Small intestine (tissue), 7 donors: ENCODE data around the gene KCTD3. TPM values are rescaled to one million over a fixed set of nuclear protein-coding genes. Genes with fewer than 3 reads are reported as not detected.

ENCODE experiments used
- DNase-seq, 2 donors: peaks; one replicate each; pipeline versions ENCODE4 v3.0.0 to v3.0.0-alpha.2; 2013
- FAIRE-seq: peaks from 2 replicates; lab custom pipeline; 2012; peaks lifted over from hg19 to GRCh38; lab: Jason Lieb, UNC
- H3K27ac ChIP-seq, 3 donors: one replicate each; pipeline ENCODE4 v1.5.1; 2013; ENCODE audit warnings: low read length in 2 of 3, mild to moderate bottlenecking in 2 of 3, control low read depth in 1 of 3, inconsistent platforms in 1 of 3, low read depth in 1 of 3, moderate library complexity in 1 of 3
- H3K27me3 ChIP-seq, 3 donors: one replicate each; pipeline ENCODE4 v1.6.1; 2013; ENCODE audit warnings: low read length in 3 of 3, inconsistent platforms in 1 of 3; ENCODE audit not compliant: control insufficient read depth in 3 of 3, insufficient read depth in 3 of 3
- H3K36me3 ChIP-seq, 3 donors: one replicate each; pipeline ENCODE4 v1.6.1; 2013; ENCODE audit warnings: low read length in 3 of 3, inconsistent platforms in 1 of 3, low read depth in 1 of 3, mild to moderate bottlenecking in 1 of 3, moderate library complexity in 1 of 3; ENCODE audit not compliant: control insufficient read depth in 3 of 3, insufficient read depth in 2 of 3
- H3K4me1 ChIP-seq, 3 donors: one replicate each; pipeline ENCODE4 v1.6.1; 2013; ENCODE audit warnings: low read length in 2 of 3, inconsistent platforms in 1 of 3, low read depth in 1 of 3, mild to moderate bottlenecking in 1 of 3, moderate library complexity in 1 of 3; ENCODE audit not compliant: control insufficient read depth in 3 of 3, insufficient read depth in 2 of 3
- H3K4me3 ChIP-seq, 3 donors: one replicate each; pipeline ENCODE4 v1.5.1; 2013; ENCODE audit warnings: low read length in 3 of 3, control low read depth in 1 of 3, inconsistent platforms in 1 of 3, low read depth in 1 of 3, mild to moderate bottlenecking in 1 of 3, moderate library complexity in 1 of 3
- H3K9me3 ChIP-seq, 2 donors: one replicate each; pipeline ENCODE4 v1.6.1; 2013; ENCODE audit warnings: low read depth in 1 of 2, low read length in 1 of 2; ENCODE audit not compliant: control insufficient read depth in 2 of 2, insufficient read depth in 1 of 2
- WGBS, 3 donors: extraction: QIAGEN DNeasy Blood & Tissue Kit; methylation state at CpG; one replicate each; pipeline ENCODE4 v1.1.7; 2013; 5-methylcytosine and 5-hydroxymethylcytosine counted together
- polyA plus RNA-seq, 4 donors: library from polyadenylated mRNA; stranded (reverse) in 3 of 4; unstranded in 1 of 4; fragments of 200-250 nt in 3 of 4; fragments of 120-200 nt in 1 of 4; gene quantifications; one replicate each; pipeline versions ENCODE4 v1.2.1 to v1.2.3, GENCODE V29; 2013
- donor health status: healthy with polysubstance abuse.
- donor health status: control.
- donor health status: control.
- donor health status: Bipolar disorder and iron deficiency.
- donor health status: healthy.

Gene KCTD3
- polyA plus RNA-seq, 4 donors = 40.0 to 128 (median 60.2) TPM

DNA sequence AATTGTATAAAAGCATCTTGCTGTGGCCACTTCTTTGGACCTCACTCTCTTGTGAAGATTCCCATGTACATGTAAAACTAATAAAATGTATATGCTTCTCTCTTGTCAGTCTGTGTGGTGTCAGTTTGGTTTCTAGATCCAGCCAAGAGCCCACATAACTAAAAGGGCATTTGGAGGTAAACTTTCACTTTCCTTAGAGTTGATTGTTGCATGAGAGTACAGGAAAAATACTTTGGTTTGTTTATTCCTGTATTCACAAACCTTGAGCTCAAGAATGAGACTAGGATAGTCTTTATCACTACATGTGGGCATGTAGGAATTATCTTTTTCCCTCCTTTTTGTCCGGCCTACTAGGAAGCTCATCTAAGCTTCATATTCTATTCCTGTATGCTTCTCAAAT, 50.9 kb downstream of the KCTD3 start:
- Histone ChIP-seq H3K9me3 (no peaks in the 10 kb centered on the region), H3K27ac (no peak overlapping the region), H3K4me1 (peaks cover 0 to 5% (median 0%) of the 10 kb centered on the region in 3 donors), H3K4me3 (no peak overlapping the region), H3K27me3 (no peaks in the 10 kb centered on the region), H3K36me3 (peaks cover 1 to 15% (median 13%) of the 10 kb centered on the region in 3 donors)
- DNase-seq (no peak), FAIRE-seq (no peak)
- WGBS, 3 donors = 79 to 100% (median 80%) methylated on average over 1 of the region's 1 CpG

- peaks cover 2 to 11% (median 3%) of the 10 kb centered on the region in 3 donors for H3K36me3 ChIP-seq
- WGBS, 3 donors = 77 to 92% (median 83%) methylated on average over 4 of the region's 4 CpGs
- H3K27me3 ChIP-seq = no peaks in the 10 kb centered on the region
- FAIRE-seq = no peak
- no peak overlapping the region for H3K4me3 ChIP-seq
- H3K4me1 ChIP-seq = no peaks in the 10 kb centered on the region
- no peaks in the 10 kb centered on the region for H3K9me3 ChIP-seq
- no peak for DNase-seq
- H3K27ac ChIP-seq = no peak overlapping the region
These were observed 56.1 kb downstream of the KCTD3 start for GRCh38 chr1:215623162-215623561.

DNA sequence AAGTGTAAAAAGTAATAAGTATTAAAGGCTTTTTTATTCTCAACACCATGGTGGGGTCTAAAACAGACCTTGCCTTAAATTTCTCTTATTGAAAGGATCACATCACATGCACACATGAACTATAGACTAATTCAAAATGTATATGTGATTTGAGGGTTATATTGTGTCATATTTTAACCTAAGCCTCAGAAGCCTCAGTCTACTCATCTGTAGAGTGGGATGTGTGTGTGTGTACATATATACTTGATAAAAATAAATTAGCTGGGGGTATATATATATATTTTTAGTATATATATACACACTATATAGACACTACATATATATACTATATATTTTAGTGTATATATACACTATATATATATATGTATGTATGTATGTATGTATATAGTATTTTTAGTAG, 58.8 kb downstream of the KCTD3 start:
- no peak for DNase-seq
- H3K27me3 ChIP-seq = no peaks in the 10 kb centered on the region
- FAIRE-seq = no peak

DNA sequence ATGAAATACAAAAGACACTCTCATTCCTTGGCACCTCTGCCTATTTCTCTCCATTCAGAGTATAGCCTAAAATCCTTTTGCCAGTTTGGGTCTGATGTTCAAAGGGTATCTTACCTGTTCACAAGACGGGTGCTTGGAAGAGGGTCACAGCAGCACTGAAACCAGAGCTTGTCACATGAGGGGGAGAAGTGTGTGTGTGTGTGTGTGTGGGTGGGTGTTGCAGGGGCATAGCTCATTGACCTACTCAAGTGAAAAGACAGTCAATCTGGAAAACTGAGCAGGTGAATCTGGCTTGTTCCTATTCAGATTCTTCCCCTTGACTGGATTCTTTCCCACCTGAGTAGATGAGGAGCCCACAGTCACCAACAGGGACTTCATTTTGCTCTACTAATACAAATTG, 63.9 kb downstream of the KCTD3 start:
- Histone ChIP-seq H3K27me3 (no peaks in the 10 kb centered on the region), H3K4me1 (peaks cover 0 to 19% (median 4%) of the 10 kb centered on the region in 3 donors), H3K27ac (no peak overlapping the region), H3K4me3 (no peak overlapping the region), H3K9me3 (no peaks in the 10 kb centered on the region), H3K36me3 (peaks cover 0 to 2% (median 0%) of the 10 kb centered on the region in 3 donors)
- DNase-seq = no peak
- no peak for FAIRE-seq
- 86 to 91% (median 88%) methylated on average over 1 of the region's 1 CpG for WGBS, 3 donors

More for the DNA sequence above, 58.8 kb downstream of the KCTD3 start:
- H3K9me3 ChIP-seq = no peaks in the 10 kb centered on the region
- peaks cover 0 to 5% (median 3%) of the 10 kb centered on the region in 3 donors for H3K36me3 ChIP-seq
- no peak overlapping the region for H3K4me3 ChIP-seq
- H3K4me1 ChIP-seq = no peaks in the 10 kb centered on the region
- no peak overlapping the region for H3K27ac ChIP-seq

DNA sequence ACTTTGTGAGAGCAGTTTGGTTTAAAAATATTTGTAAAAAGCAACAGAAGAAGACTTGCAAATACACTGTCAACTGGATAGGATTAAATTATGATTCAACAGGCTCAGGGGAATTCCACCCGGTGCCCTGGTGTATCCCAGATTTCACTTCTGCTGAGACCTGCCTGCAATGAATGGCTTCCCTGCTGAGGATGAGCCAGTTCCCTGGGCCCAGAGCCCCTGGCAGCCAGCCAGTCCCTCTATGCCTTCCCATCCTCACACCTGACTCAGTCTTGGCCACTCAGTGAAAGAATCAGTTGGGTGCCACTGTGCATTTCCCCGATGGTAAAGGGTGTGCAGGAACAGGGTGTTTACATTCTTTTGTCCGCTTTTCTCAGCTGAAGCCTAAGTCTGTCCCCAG, 64.4 kb downstream of the KCTD3 start:
- Histone ChIP-seq H3K4me3 (no peak overlapping the region), H3K27ac (no peak overlapping the region), H3K27me3 (no peaks in the 10 kb centered on the region), H3K4me1 (peaks cover 0 to 22% (median 4%) of the 10 kb centered on the region in 3 donors), H3K36me3 (peaks cover 0 to 2% (median 0%) of the 10 kb centered on the region in 3 donors), H3K9me3 (no peaks in the 10 kb centered on the region)
- DNase-seq = no peak
- FAIRE-seq = no peak
- 48 to 56% (median 51%) methylated on average over 3 of the region's 3 CpGs for WGBS, 3 donors

- FAIRE-seq = no peak
- H3K4me3 ChIP-seq = no peak overlapping the region
- peaks cover 0 to 2% (median 0%) of the 10 kb centered on the region in 3 donors for H3K36me3 ChIP-seq
- H3K4me1 ChIP-seq = peaks cover 0 to 32% (median 4%) of the 10 kb centered on the region in 3 donors
- no peaks in the 10 kb centered on the region for H3K27me3 ChIP-seq
- H3K27ac ChIP-seq = peak overlapping the region; percentile 51 to 88 (median 65)
- peak; percentile 73 to 86 for DNase-seq
- no peaks in the 10 kb centered on the region for H3K9me3 ChIP-seq
- WGBS, 3 donors = 21 to 64% (median 37%) methylated on average over 6 of the region's 6 CpGs
These were observed 68.7 kb downstream of the KCTD3 start for GRCh38 chr1:215635827-215636226.

GRCh38 chr1:215636258-215636965, 69.3 kb downstream of the KCTD3 start:
- no peak overlapping the region for H3K4me3 ChIP-seq
- H3K27me3 ChIP-seq = no peaks in the 10 kb centered on the region
- 12 to 45% (median 23%) methylated on average over 9 of the region's 9 CpGs for WGBS, 3 donors
- H3K36me3 ChIP-seq = peaks cover 0 to 2% (median 0%) of the 10 kb centered on the region in 3 donors
- H3K9me3 ChIP-seq = no peaks in the 10 kb centered on the region
- H3K4me1 ChIP-seq = peaks cover 0 to 32% (median 4%) of the 10 kb centered on the region in 3 donors
- peak overlapping the region; percentile 51 to 88 (median 65) for H3K27ac ChIP-seq
- no peak for FAIRE-seq
- peak; percentile 77 to 96 for DNase-seq

DNA sequence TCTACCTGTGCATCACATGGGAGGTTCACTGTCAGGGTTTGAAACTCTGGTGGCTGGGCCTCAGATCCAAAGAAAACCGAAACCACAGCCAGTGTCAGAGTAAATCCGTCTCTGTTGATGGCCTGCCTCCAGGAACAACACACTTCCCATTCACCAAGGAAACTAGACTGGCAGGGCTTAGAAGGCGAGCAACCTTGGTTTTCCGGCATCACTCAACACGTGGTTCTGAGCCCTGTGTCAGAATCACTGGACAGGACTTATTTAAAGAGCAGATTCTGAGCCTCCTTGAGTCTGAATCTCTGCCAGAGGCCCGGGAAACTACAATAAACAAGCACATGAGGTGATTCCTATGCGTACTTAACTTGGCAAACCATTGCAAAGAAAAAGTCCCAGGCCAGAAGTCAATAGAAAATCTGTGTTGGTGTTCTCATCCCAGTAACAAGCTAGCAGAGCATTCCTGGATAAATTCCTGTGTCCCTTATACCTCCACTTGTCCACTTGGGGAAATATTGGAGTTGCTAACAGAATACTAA, 70.0 kb downstream of the KCTD3 start:
- Histone ChIP-seq H3K27me3 (no peaks in the 10 kb centered on the region), H3K27ac (peak overlapping the region; percentile 22 to 64 (median 51)), H3K4me1 (peaks cover 0 to 26% (median 4%) of the 10 kb centered on the region in 3 donors), H3K36me3 (peaks cover 0 to 2% (median 0%) of the 10 kb centered on the region in 3 donors), H3K4me3 (no peak overlapping the region), H3K9me3 (no peaks in the 10 kb centered on the region)
- DNase-seq (peak; percentile 30 to 64), FAIRE-seq (no peak)
- 15 to 42% (median 30%) methylated on average over 7 of the region's 7 CpGs for WGBS, 3 donors
